ENCODE data around the gene NAT16. TPM values are rescaled to one million over a fixed set of nuclear protein-coding genes. Genes with fewer than 3 reads are reported as not detected.

Gene NAT16
- total and polyA plus RNA-seq, 2 of the 13 experiments (the other 11 are each of a cell fraction or from before 2014, with no cell fraction given): 0.04 TPM; not detected in 1

- no peak for TF ChIP-seq ZNF318 (CRISPR knock-in tag; IDR thresholded peaks at IDR 0.05)
- no peak for TF ChIP-seq ZNF12 (CRISPR knock-in tag; IDR thresholded peaks at IDR 0.05)
- no peak for TF ChIP-seq ASH2L (IDR thresholded peaks at IDR 0.05; ENCODE audit: insufficient read length, low read depth, low read length)
- TF ChIP-seq PHF21A (CRISPR knock-in tag; IDR thresholded peaks at IDR 0.05): 0 out of 2 replicates have a peak, but pooled peaks have one; percentile 26
- TF ChIP-seq ARNT2 (CRISPR knock-in tag; IDR thresholded peaks at IDR 0.05; ENCODE audit: low read depth): 0 out of 2 replicates have a peak, but pooled peaks have one; percentile 37
- TF ChIP-seq ZFP90 (CRISPR knock-in tag; IDR thresholded peaks at IDR 0.05; ENCODE audit: borderline replicate concordance): no peak
- TF ChIP-seq KLF6 (CRISPR knock-in tag; IDR thresholded peaks at IDR 0.05): peak; percentile 36; the same call in 1 of the 2 replicates
- TF ChIP-seq SOX6 (IDR thresholded peaks at IDR 0.05): no peak
- peak; percentile 91 for TF ChIP-seq SOX6 (CRISPR knock-in tag; IDR thresholded peaks at IDR 0.05)
- 0 out of 2 replicates have a peak, but pooled peaks have one; percentile 25 for TF ChIP-seq ZIK1 (CRISPR knock-in tag; IDR thresholded peaks at IDR 0.05; ENCODE audit: borderline replicate concordance, low read depth)
- peak; percentile 77; the same call in 1 of the 2 replicates for TF ChIP-seq ZNF580 (CRISPR knock-in tag; IDR thresholded peaks at IDR 0.05; ENCODE audit: borderline replicate concordance, low read depth)
- TF ChIP-seq ZBTB38 (CRISPR knock-in tag; IDR thresholded peaks at IDR 0.05): no peak
- peak; percentile 79 for TF ChIP-seq SAP130 (CRISPR knock-in tag; IDR thresholded peaks at IDR 0.05; ENCODE audit: low read depth)
- peak; percentile 88 for TF ChIP-seq SOX5 (CRISPR knock-in tag; IDR thresholded peaks at IDR 0.05; ENCODE audit: borderline replicate concordance)
- no peak for TF ChIP-seq CHD4 (IDR thresholded peaks at IDR 0.05; ENCODE audit: borderline replicate concordance, low read length)
- no peak for TF ChIP-seq PAX8 (CRISPR knock-in tag; IDR thresholded peaks at IDR 0.05; ENCODE audit: borderline replicate concordance)
- TF ChIP-seq ZFY (CRISPR knock-in tag; IDR thresholded peaks at IDR 0.05): peak; percentile 28; the same call in 1 of the 2 replicates
- TF ChIP-seq ATF1 (CRISPR knock-in tag; IDR thresholded peaks at IDR 0.05): no peak
- no peak for TF ChIP-seq ZFYVE20 (CRISPR knock-in tag; IDR thresholded peaks at IDR 0.05; ENCODE audit: borderline replicate concordance, low read depth)
- 0 out of 2 replicates have a peak, but pooled peaks have one; percentile 71 for TF ChIP-seq ATF5 (CRISPR knock-in tag; IDR thresholded peaks at IDR 0.05; ENCODE audit: low read depth)
- TF ChIP-seq ZNF143 (CRISPR knock-in tag; IDR thresholded peaks at IDR 0.05): 0 out of 2 replicates have a peak, but pooled peaks have one; percentile 27
Observed at GRCh38 chr7:101122933-101123702, 57.0 kb downstream of the NAT16 start (continued).
